ENCODE measurements around the gene MEIKIN.

GRCh38 chr5:131990716-131991115 is 45.3 kb upstream of the MEIKIN start:
- TF ChIP-seq CTCF (IDR thresholded peaks at IDR 0.05; ENCODE audit: low read depth, low read length) (no peak), POLR2A (IDR thresholded peaks at IDR 0.05; ENCODE audit: extremely low read depth, insufficient read length) (no peak)

Data from NB4 (cell line).